GM06990 (cell line): ENCODE results near the gene ENTPD8.
"Not testable (repeated sequence)": the region's sequence is repeated elsewhere in the genome, so short reads cannot be mapped to it uniquely, and the experiment has no call there.

Experiments used
- DNase-seq: peaks from one replicate; pipeline ENCODE4 v3.0.0-alpha.2; 2011; ENCODE audit not compliant: insufficient read length; ENCODE audit errors: extremely low read depth
- H3K27me3 ChIP-seq: replicated peaks from 2 replicates; pipeline ENCODE4 v1.6.0; 2011; ENCODE audit warnings: low read length; ENCODE audit not compliant: control insufficient read depth, insufficient read depth
- H3K36me3 ChIP-seq: 2 replicates; pipeline ENCODE4 v1.5.1; 2011; ENCODE audit warnings: low read length; ENCODE audit not compliant: control insufficient read depth, insufficient read depth
- H3K4me3 ChIP-seq: replicated peaks from 2 replicates; pipeline ENCODE4 v1.5.1; 2011; ENCODE audit warnings: low read depth, mild to moderate bottlenecking, control low read depth, low read length
- CTCF ChIP-seq: IDR thresholded peaks from 2 replicates; pipeline ENCODE4 v1.5.1; 2011; ENCODE audit warnings: low read length, control low read depth, mild to moderate bottlenecking, inconsistent platforms; ENCODE audit not compliant: insufficient read depth, poor library complexity, severe bottlenecking

The ENTPD8 gene

GRCh38 chr9:137452006-137452760, 11.0 kb upstream of the ENTPD8 start:
- no peak for TF ChIP-seq CTCF
- peaks cover 10% of the 10 kb centered on the region for H3K36me3 ChIP-seq
- H3K27me3 ChIP-seq: no peaks in the 10 kb centered on the region
- DNase-seq: peak; percentile 10
- no peak overlapping the region for H3K4me3 ChIP-seq

- not testable (repeated sequence) for H3K27me3 ChIP-seq, H3K4me3 ChIP-seq, H3K36me3 ChIP-seq, DNase-seq
Measured at GRCh38 chr9:137451264-137452005, 10.3 kb upstream of the ENTPD8 start.

- not testable (repeated sequence) for H3K36me3 ChIP-seq, H3K4me3 ChIP-seq, H3K27me3 ChIP-seq, DNase-seq
Measured at GRCh38 chr9:137450539-137451222, 9.5 kb upstream of the ENTPD8 start.

GRCh38 chr9:137449931-137450538, 8.9 kb upstream of the ENTPD8 start:
- no peaks in the 10 kb centered on the region for H3K27me3 ChIP-seq
- no peak overlapping the region for H3K4me3 ChIP-seq
- peaks cover 7% of the 10 kb centered on the region for H3K36me3 ChIP-seq
- DNase-seq: peak; percentile 24
- no peak for TF ChIP-seq CTCF

- peaks cover 5% of the 10 kb centered on the region for H3K36me3 ChIP-seq
- peak; percentile 24 for DNase-seq
- no peak for TF ChIP-seq CTCF
- no peak overlapping the region for H3K4me3 ChIP-seq
- H3K27me3 ChIP-seq: no peaks in the 10 kb centered on the region
Measured at GRCh38 chr9:137449081-137449844, 8.1 kb upstream of the ENTPD8 start.

- H3K4me3 ChIP-seq: no peak overlapping the region
- no peaks in the 10 kb centered on the region for H3K27me3 ChIP-seq
- no peak for TF ChIP-seq CTCF
- DNase-seq: no peak
- peaks cover 5% of the 10 kb centered on the region for H3K36me3 ChIP-seq
Measured at GRCh38 chr9:137448602-137448962, 7.4 kb upstream of the ENTPD8 start.
